ENCODE measurements around the gene MIA.

DNA sequence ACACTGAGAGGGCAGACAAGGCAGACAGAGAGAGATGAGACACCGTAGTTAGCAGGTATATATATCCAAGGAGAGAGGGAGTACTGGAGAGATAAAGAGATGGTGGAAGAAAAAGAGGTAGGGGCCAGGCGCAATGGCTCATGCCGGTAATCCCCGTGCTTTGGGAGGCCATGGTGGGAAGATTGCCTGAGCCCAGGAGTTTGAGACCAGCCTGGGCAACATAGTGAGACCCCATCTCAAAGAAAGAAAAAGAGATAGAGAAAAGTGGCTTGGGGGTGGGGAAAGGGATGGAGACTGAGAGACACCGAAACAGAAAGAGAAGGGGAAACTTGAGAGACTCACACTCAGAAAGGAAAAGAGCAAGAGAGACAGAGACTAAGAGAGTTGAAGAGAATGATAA is 5.3 kb downstream of the MIA start:
- TF ChIP-seq CTCF (IDR thresholded peaks at IDR 0.05) (no peak), EZH2phosphoT487 (IDR thresholded peaks at IDR 0.05) (no peak)

All from neural progenitor cell (in vitro differentiated cells).